Activated T-helper 1 cell treated with Interleukin-2 at 50 U/mL for 16 hours (primary cell): ENCODE data around the gene ENHO.

Experiments used
- DNase-seq: peaks from one replicate; pipeline ENCODE4 v3.0.0-alpha.2; 2020; ENCODE audit warnings: low read depth

ENHO gene

DNA sequence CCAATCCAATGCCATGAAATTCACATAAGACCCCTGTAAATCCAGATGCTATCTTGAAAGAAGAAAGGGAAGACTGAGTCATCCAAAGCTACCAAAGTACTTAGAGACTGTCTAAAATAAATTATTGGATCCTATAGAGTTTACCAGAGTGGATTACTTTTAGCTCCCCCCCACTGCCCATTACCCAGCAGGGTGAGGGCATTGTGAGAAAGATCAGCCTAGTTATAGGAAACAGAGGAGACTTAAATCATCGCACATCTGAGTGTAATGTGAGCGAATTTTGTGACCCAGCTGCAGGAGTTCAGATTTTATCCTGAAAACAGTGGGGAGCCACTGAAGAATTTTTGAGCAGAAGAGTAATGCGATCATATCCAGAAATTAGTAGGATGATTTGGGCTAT lies 1.6 kb upstream of the ENHO start:
- no peak for DNase-seq

DNA sequence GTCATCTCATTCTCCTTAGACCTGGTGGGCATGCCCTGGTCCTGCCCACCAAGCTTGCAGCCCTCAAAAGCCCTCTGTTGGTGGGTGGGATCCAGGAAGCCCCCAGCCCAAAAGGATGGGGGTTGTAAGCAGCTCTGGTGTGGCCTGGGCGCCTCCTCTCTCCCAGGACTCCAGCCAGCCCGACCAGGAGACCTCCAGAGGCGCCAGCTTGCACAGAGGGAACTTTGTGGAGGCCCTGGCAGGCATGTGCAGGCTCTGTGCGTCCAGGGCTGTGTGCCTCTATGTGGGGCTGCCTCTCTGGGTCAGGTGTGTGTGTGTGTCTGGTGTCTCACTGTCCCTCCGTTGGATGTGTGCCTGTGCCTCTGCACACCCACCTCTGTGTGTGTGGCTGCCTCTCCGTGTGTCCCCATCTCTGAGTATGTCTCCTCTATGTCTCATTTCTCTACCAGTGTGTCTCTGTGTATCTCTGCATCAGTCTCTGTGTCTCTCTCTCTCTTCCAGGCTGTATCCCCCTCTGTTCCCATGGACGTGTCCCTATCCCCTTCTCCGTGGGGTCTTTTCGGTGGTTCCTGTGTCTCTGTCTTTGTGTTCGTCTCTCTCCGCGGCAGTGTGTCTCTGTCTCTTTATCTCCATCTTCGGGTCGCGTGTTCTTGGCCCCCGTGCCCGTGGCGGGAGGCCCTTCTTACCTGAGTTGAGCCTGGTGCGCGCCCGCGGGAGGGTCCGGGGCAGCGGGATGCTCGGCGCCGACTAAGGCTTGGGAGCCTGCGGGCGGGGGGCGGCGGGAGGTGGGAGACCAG lies 501 bp downstream of the ENHO start:
- no peak for DNase-seq

DNA sequence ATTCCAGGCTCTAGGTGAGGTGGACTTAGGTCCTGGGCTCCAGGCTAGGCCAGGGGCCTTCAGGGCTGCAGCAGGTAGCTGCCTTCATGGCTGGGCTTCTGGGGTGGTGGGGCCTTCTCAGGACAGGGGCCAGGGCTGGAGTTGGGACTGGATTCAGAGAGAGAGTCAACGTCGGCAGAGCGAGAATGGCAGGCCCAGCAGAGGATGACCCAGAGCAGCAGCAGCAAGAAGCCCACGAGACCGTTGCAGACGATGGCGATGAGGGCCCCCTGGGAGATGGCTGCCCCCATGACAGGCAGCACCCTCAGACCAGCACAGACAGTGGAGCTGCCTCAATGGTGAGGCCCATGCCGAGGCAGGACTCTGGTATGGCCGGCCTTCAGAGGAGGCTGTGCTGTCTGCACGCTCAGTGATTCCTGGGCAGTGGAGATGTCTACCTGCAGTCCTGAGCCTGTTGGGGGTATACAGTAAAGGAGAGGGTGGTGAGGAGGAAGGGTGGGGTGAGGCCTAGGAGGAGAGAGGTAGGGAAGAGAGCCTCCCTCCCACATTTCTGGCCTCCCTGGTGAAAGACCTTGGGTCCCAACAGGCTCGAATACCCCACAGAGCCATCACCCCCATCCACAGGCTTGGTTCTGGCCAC lies 1.3 kb downstream of the ENHO start:
- no peak for DNase-seq

DNA sequence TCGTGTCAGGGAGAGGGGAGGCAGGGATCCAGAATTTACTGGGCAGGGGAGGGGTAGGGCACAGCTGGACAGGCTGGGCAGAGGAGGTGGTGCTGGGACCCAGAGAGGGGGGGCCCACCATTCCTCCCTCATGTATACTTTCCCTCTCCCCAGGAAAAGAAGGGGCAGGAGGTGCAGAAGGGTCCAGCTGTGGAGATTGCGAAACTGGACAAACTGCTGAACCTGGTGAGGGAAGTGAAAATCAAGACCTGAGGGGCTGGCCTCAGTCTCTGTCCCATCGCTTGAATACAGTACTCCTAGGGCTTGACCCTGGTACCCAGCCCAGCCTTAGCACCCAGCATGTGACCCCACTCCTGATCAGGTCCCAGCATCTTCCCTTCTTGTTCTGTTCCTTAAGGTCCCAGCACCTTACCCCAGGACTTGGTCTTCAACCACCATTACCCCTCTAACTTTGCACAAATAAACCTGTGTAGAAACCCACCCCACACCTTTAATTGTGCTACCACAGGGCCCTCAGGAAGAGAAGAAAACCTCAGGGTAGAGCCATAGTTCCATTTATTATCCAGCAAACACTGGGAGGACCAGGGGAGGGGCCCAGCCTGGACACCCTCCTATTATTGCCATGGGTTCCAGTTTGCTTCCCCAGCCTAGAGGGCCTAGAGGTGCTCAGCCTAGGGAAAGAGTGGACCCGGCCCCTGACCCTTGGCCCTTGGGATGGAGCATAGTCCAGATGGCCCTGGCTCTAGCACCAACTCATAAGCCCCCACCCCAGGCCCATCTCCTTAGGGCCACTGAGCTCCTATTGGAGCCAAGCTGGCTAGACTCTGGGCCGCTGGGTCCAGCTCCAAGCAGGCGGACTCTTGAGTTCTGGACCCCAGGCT lies 2.0 kb downstream of the ENHO start:
- DNase-seq: no peak

DNA sequence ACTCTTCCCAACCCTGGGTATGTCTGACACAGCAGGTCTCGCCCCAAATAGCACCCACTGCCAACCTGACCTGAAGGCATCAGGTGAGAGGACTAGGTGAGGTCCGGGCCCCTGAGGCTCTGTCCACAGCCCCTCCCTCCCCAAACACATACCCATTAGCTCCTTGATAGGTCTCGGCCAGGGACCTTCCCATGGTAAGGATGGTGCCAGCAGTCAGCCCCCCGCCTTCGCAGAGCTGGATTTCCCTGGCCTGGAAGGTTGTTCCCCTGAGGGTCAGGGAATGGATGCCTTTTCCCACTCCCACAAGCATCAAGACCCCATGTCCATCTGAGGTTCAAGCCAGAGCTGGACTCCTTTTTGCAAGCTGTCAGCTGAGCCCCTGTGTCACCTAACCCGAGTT lies 2.7 kb downstream of the ENHO start:
- no peak for DNase-seq

DNA sequence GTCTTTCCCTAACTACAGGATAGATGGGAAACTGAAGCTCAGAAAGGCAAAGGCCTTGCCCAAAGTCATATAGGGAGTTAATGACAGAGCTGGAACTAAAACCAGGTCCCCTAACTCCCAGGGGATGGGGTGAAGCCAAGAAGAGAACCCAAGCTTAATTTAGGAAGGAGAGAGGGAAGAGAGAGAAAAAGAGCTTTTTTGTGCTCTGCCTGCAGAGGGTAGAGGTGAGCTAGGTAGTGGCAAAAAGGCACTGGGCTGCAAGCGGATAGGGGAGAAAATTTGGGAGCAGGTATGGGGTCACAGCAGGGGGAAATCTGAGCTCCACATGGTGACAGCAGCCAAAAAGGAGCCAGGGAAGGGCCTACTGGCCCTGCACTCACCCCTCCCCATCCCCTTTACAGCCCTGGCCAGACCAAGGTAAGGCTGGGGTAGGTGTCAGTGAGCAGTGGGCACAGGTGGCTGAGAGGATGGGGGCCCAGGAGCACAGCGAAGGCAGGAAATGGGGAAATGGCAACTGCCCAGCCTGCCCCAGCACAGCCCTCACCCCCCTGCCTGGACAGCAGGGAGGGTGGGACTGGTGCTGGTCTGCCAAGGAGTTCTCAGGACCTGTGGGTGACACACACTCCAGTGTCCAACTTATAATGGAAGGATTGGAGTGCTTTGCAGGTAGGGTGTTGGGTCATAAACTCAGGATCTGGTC lies 3.3 kb downstream of the ENHO start:
- DNase-seq: no peak

DNA sequence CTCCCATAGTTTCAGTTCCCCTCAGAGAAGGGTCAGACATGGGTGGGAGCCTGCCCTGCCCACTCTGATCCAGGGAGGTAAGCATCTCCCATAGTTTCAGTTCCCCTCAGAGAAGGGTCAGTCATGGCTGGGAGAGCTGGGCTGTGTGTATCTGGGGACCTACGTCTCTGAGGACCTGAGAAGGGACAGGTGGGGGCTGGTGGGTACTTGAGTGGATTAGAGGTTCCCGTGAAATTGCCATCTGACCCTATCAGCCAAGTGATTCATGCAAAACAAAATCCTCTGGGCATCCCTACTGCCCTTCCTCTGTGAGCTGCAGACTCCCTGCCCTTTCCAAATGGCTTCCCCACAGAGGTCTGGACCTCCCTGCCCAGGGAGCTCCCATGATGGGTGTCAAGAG lies 3.9 kb downstream of the ENHO start:
- no peak for DNase-seq

DNA sequence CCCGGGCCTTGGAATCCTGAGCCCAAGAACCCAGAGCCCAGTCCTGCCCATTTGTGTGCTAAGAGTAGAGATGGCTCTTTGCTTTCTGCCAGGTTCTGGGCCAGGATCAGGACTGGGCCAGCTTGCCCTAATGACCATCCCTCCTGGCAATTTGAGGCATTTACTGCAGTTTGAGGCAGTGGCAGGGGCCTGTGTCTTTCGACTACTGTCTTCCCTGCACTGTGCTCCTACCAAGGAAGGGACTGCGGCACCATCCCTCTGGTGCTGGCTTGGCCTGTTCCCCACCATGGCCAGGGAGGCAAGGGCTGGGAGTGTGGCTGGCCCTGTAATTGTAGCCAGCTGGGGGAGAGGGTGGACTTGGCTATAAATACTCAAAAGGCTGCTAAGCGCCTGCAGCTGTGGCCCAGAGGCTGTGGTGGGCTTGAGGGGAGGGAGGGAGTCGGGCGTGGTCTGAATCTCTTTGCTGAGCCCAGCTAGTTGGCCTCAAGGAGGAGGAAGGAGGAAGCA lies 4.6 kb downstream of the ENHO start:
- DNase-seq: no peak

DNA sequence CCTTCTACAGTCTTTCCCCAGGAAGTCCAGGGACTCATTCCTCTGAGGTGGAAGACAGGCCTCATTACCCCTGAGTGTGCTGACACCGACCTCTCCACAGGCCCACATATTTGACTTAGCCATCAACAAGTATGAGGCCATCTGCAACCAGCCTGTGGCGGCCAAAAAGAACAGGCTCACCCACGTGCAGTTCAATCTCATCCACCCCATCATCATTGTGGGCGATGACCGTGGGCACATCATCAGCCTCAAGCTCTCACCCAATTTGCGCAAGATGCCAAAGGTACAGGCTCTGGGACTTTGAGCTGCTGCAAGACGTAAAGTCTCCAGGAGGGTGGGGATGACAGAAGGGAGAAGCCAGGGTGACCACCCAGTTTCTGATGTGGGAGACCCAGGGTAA lies 5.6 kb downstream of the ENHO start:
- no peak for DNase-seq

DNA sequence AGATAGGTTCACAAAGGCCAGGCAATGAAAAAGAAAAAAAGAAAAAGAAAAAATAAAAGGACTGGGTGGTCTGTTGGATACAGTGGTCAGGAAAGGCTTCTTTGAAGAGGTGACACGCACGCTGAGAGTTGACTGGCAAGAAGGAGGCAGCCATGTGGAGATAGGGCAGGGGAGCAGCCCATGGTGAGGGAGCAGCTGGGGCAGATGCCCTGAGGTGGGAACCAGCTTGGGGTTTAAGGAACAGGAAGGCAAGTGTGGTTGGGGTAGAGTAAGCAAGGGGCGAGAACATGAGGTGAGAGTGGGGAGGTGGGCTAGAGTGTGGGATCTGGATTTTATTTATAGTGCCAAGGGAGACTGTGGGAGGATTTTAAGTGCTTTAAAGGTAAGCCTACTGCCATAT lies 6.8 kb downstream of the ENHO start:
- DNase-seq: no peak

DNA sequence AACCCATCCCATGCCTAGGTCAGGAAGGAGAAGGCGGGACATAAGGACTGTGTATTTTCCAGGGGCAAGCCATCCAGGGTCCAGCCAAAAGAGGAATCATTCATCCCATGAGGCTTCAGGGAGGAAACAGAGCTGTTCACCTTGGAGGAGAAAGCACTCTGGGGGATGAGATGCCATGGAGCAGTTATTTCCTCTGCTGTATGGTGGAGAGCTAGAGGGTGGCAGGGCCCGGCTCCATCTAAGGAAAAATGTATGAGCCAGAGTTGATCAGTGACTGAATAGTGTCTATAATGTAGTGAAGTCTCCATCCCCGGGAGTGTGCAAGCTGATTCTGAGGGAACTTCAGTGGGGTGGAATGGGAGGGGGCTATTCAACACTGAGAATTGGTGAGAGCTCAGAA lies 8.0 kb downstream of the ENHO start:
- DNase-seq: no peak

DNA sequence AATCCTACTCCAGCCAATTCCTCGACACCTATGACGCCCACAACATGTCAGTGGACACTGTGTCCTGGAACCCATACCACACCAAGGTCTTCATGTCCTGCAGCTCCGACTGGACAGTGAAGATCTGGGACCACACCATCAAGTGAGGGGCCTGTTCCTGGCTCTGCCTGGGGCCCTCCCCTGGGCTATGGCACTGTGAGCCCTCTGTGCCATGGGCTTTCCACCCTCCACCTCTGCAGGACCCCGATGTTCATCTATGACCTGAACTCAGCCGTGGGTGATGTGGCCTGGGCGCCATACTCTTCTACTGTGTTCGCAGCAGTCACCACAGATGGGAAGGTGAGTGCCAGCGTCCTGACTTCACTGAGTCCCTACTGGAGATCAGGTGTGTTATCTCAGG lies 8.4 kb downstream of the ENHO start:
- no peak for DNase-seq

DNA sequence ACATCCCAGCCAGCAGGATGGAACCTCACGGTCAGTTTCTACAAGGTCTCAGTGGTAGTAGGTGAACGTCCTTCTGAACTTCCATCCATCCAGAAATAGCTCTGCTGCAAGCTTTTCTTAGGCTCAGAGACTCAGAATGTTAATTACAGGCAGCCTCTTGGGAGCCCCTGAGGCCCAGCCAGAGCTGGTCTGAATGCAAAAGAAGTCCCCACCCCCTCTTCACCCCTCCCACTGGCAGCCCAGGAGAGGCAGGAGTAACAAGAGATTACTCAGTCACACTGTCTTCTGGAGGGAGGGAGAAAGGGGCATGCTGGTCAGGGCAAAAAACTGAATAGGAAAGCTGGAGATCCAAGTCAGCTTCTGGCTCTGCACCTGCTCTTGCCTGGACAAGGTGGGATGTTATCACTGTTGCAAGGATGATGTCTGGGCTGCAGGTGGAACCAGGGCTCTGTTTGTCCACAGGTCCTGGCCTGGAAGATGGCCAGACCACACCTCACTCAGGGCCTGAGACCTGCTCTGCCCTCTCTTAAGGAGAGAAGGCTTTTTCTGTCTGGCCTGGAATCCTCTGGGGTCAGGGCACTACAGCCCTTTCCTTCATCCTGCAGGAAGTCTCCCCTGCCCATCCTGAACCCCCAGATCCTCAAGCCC lies 9.1 kb downstream of the ENHO start:
- DNase-seq: no peak

DNA sequence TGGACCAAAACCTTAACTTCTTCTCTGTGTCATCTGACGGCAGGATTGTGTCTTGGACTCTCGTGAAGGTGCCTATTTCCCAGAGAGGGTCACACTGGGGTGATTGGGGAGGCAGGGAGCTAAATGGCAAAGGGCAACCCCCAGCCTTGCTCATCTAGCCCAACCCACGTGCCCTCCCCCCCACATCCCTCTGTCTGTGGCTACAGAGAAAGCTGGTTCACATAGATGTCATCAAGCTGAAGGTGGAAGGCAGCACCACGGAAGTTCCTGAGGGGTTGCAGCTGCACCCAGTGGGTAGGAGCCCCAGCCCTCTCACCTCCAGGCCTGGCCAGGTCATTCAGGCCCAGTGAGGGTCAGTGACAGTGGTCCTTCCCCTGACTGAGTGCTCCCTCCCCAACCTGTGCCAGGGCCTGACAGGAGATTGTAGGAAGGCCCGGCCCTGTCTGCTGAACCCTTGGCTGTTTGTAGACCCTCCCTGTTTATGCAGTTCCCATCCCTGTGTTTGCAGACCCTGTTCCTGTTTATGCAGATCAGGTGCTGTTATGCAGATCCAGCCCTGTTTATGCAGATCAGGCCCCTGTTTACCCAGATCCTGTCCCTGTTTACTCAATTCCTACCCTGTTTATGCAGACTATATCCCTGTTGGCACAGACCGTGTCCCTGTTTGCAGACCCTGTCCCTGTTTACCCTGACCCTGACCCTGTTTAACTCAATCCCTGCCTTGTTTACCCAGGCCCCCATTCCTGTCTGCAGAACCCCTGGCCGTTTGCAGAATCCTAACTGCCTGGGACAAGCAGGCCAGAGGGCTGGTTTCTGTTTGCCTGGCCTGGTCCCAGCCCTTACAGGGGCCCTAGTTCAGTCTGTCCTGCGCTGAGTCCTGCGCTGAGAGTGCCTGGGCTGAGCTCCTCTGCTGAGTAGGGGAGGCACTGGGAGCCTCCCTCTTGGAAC lies 10.4 kb downstream of the ENHO start:
- DNase-seq: no peak

DNA sequence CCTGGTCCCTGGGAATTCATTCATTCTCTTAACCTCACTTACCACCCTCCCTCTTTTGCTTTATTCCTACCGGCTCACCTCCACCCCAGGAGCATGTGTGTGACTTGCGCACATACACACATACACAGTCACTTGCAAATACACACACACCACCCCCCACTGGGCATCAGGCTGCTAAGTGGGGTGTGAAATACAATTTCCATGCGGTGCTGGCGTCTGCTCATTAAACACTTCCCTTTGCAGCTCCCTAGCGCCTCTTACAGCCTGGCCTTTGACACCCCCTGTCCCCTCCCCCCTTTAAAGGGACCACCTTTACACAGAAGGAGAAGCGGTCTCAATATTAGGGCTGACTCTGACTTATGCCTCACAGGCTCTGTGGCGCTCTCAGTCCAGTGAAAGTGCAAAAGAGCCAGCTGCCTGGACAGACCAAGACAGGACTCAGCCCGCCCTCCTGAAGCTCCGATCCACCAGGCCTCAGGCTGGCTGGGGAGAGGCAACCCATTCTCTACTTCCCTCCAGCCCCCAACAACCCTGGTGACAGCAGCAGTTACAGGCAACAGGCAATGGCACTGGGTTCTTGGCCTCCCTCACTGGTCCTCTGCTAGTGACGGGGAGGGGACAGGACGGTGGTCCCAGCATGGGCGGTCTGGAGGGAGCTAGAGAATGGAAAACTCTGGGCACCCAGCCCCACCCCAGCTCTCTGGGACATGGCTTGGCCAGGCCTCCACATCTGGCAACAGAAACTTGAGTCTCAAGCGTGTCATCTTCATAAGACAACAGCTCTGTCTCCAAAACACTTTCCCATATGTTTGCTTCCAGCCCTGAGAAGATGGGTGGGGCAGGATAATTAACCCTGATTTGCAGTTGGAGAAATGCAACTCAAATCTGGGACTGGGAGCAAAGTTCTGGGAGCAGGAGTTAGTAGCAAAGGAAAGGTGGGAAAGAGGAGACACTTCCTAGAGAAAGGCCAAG lies 12.0 kb downstream of the ENHO start:
- no peak for DNase-seq

DNA sequence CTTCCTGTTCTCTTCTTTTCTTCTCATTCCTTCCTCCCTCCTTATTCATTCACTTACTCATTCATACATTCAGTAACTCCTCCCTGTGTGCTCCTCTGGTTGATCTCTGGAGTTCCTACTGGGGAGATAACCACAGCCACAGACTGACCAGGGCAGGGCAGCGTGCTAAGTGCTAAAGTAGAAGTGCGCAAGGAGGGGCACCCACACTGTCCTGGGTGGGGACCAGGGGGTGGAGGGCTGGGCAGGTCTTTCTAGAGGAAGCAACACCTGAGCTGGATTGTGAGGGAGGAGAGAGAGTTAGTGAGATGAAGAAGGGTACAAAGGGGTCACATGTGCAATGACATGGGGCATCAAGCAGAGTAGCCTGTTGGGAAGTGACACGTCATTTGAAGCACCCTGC lies 13.8 kb downstream of the ENHO start:
- DNase-seq: no peak

DNA sequence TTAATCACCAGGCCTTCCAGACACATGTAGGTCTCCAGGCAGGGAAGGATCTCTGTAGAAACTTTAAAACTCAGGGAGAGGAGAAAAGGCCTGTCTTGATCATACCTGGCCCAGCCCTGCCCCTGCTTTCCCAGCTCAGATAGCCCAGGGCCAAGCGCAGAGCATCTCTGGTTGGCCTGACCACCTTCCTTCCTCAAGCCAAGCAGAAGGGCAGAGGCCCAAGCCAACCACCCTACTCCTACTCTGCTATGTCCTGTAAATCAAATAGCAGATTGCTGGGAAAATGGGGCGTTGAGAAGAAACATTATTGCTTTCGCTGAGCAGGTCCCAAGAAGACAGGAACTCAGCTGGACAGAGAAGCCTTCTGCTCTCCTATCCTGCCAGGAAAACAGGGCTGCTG lies 14.3 kb downstream of the ENHO start:
- no peak for DNase-seq

DNA sequence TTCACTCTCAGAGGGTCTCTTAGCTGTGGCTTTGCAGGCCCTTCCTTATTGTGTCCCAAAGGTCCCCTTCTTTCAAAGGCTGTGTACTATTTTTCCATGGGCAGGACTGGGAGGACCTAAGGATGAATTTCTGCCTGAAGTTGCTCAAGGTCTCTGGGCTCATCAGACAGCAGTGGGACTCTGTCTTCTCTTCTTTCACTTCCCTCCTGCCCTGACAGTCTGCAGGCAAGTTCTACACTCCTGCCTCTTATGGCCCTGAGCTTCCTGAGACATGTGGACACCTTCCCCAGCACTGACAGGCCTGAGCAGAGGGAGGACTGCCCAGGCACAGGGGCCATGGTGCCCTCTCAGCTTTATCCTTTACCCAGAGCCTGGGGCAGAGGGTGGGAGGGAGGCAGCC lies 14.8 kb downstream of the ENHO start:
- DNase-seq: no peak

DNA sequence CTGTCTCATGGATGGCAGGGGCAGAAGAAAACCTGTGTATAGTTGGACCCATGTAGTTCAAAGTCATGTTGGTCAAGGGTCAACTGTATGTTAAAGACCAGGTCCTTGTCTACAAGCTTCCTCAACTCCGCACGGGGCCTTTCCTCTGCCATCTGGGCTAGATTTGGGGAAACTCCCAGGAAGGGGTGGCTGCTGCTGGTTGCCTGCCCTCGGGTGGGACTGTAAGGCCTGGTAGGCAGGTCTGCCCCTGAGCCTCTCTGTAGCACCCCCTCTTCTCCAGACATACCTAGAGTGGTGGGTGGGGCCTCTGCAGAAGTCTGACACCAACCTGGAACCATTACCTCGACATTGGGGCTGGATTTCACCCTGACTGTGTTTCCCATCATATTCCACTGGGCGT lies 15.2 kb downstream of the ENHO start:
- DNase-seq: no peak
